GM12878 (cell line): ENCODE results near the gene WSCD1.

Source experiments
- ASH2L ChIP-seq: fragments of 300-600, 200-600 bp; sonication (generic); IDR thresholded peaks from 2 replicates; pipeline ENCODE4 v1.6.1; 2017; ENCODE audit warnings: low read depth, mild to moderate bottlenecking, borderline replicate concordance
- ATF3 ChIP-seq: IDR thresholded peaks from 2 replicates; pipeline ENCODE4 v1.6.1; 2011; ENCODE audit warnings: low read depth, mild to moderate bottlenecking, low read length, moderate library complexity, borderline replicate concordance; ENCODE audit errors: extremely low read depth
- ELK1 ChIP-seq: IDR thresholded peaks from 2 replicates; pipeline ENCODE4 v1.6.1; 2012; ENCODE audit warnings: low read depth, low read length, improper control_type of control experiment
- FOS ChIP-seq: IDR thresholded peaks from 3 replicates; pipeline ENCODE4 v1.6.1; 2011; ENCODE audit warnings: borderline replicate concordance; ENCODE audit not compliant: insufficient read length; ENCODE audit errors: extremely low read depth
- NBN ChIP-seq: fragments of 450-650 bp; IDR thresholded peaks from 2 replicates; pipeline ENCODE4 v1.6.1; 2016
- POLR2A ChIP-seq: IDR thresholded peaks from 2 replicates; pipeline ENCODE4 v1.6.1; 2011; ENCODE audit warnings: low read depth, mild to moderate bottlenecking, low read length
- TCF12 ChIP-seq: IDR thresholded peaks from 2 replicates; pipeline ENCODE4 v1.6.1; 2011; ENCODE audit warnings: low read depth, mild to moderate bottlenecking, low read length
- ZZZ3 ChIP-seq: IDR thresholded peaks from 2 replicates; pipeline ENCODE4 v1.6.1; 2011; ENCODE audit warnings: low read depth; ENCODE audit not compliant: control insufficient read depth, insufficient read length
- TF ChIP-seq, protein P1 (sequence below), 3 experiments: IDR thresholded peaks in 2 of 3; conservative IDR thresholded peaks in 1 of 3; 2 replicates each; pipeline ENCODE4 v1.5.1; 2011; ENCODE audit warnings: low read depth in 3 of 3, low read length in 3 of 3, mild to moderate bottlenecking in 3 of 3, control low read depth in 2 of 3, moderate library complexity in 2 of 3, inconsistent platforms in 1 of 3, mixed read lengths in 1 of 3; ENCODE audit not compliant: control insufficient read depth in 2 of 3, insufficient read depth in 1 of 3; ENCODE audit errors: extremely low read depth in 1 of 3

DNA sequence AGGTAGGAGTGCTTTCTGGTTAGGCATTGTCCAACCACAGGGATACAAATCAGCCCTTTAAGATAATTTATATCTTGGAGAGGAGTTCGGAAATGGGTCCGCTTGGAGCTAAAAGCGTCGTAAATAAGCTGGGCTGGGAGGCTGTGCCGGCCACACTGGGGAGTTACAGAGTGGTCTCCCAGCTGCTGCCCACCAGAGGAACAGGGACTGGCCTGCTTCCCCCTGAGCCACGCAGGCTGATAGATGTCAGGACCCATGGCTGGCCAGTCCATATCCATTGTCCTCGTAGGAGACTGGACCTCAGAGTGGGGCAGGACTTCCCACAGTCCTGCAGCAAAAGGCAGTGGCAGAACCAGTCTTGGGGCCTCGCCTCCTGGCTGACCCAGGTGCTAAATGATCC, 12.6 kb upstream of the WSCD1 start:
- TF ChIP-seq ELK1 (no peak), POLR2A (no peak), NBN (no peak), TCF12 (no peak), ZZZ3 (no peak), ASH2L (no peak), ATF3 (no peak), FOS (no peak)
- TF ChIP-seq, protein P1, sequence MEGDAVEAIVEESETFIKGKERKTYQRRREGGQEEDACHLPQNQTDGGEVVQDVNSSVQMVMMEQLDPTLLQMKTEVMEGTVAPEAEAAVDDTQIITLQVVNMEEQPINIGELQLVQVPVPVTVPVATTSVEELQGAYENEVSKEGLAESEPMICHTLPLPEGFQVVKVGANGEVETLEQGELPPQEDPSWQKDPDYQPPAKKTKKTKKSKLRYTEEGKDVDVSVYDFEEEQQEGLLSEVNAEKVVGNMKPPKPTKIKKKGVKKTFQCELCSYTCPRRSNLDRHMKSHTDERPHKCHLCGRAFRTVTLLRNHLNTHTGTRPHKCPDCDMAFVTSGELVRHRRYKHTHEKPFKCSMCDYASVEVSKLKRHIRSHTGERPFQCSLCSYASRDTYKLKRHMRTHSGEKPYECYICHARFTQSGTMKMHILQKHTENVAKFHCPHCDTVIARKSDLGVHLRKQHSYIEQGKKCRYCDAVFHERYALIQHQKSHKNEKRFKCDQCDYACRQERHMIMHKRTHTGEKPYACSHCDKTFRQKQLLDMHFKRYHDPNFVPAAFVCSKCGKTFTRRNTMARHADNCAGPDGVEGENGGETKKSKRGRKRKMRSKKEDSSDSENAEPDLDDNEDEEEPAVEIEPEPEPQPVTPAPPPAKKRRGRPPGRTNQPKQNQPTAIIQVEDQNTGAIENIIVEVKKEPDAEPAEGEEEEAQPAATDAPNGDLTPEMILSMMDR (IDR thresholded peaks at IDR 0.05 in 2 of 3, conservative IDR thresholded peaks at IDR 0.05 in 1 of 3; ENCODE audit: control insufficient read depth in 2 of 3, extremely low read depth in 1 of 3, insufficient read depth in 1 of 3, low read depth in 3 of 3, low read length in 3 of 3): no peak
